ENCODE results near the gene GTPBP3. TPM values are rescaled to one million over a fixed set of nuclear protein-coding genes. Genes with fewer than 3 reads are reported as not detected.

Gene GTPBP3
- total and polyA plus RNA-seq, 2 of the 13 experiments (the other 11 are each of a cell fraction or from before 2014, with no cell fraction given) = 17.5 to 30.0 TPM

DNA sequence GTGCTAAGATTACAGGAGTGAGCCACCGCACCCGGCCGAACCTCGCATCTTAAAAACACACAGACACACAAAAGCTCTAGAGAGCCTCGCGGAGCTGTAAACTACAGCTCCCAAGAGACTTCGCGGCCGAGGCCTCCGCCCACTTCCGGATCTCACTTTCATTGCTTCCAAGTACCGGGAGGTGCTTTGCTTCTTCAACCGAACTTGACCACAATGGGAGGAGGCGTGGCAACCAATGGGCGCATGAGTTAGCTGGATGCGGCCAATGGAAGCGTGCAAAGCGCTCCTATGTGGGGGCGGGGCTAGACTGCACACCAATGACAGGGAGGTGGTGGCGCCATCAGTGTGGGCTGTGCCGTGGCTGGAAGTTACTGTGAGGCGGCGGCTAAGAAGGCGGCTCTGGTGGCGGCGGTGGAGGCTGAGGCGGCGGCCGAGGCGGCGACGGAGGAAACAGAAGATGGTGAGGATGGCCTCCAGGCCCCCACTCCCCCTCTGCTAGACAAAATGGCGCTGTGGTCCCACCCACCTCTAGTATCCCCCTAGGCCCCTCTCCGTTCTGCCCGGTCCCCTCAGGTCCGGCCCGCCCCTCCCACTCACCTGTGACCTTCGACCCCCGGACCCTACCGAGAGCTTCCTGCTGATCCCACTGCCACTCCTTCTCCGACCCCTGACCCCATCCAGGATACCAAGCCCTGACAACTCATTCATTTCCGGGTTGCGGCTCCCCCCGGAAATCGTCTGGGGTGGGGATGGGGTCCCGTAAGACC, 28.0 kb upstream of the GTPBP3 start, which contains the start of gene DDA1 (continued):
- TF ChIP-seq, protein P1, sequence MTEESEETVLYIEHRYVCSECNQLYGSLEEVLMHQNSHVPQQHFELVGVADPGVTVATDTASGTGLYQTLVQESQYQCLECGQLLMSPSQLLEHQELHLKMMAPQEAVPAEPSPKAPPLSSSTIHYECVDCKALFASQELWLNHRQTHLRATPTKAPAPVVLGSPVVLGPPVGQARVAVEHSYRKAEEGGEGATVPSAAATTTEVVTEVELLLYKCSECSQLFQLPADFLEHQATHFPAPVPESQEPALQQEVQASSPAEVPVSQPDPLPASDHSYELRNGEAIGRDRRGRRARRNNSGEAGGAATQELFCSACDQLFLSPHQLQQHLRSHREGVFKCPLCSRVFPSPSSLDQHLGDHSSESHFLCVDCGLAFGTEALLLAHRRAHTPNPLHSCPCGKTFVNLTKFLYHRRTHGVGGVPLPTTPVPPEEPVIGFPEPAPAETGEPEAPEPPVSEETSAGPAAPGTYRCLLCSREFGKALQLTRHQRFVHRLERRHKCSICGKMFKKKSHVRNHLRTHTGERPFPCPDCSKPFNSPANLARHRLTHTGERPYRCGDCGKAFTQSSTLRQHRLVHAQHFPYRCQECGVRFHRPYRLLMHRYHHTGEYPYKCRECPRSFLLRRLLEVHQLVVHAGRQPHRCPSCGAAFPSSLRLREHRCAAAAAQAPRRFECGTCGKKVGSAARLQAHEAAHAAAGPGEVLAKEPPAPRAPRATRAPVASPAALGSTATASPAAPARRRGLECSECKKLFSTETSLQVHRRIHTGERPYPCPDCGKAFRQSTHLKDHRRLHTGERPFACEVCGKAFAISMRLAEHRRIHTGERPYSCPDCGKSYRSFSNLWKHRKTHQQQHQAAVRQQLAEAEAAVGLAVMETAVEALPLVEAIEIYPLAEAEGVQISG (CRISPR knock-in tag; IDR thresholded peaks at IDR 0.05) = peak; percentile 59; the same call in 1 of the 2 replicates
- TF ChIP-seq ZNF703 (CRISPR knock-in tag; IDR thresholded peaks at IDR 0.05; ENCODE audit: borderline replicate concordance) (no peak), ZNF724P (CRISPR knock-in tag; IDR thresholded peaks at IDR 0.05; ENCODE audit: borderline replicate concordance) (no peak), CBFB (CRISPR knock-in tag; IDR thresholded peaks at IDR 0.05) (peak; percentile 33; the same call in 1 of the 2 replicates), ZNF616 (CRISPR knock-in tag; IDR thresholded peaks at IDR 0.05; ENCODE audit: low read depth) (no peak), ZBTB7B (CRISPR knock-in tag; IDR thresholded peaks at IDR 0.05) (no peak), ZNF343 (CRISPR knock-in tag; IDR thresholded peaks at IDR 0.05) (peak; percentile 27; the same call in 1 of the 2 replicates), SRSF4 (IDR thresholded peaks at IDR 0.05; ENCODE audit: low read depth, low read length, poor library complexity, severe bottlenecking) (no peak), ZKSCAN5 (CRISPR knock-in tag; IDR thresholded peaks at IDR 0.05) (no peak), HES4 (CRISPR knock-in tag; IDR thresholded peaks at IDR 0.05; ENCODE audit: borderline replicate concordance) (peak; percentile 94; the same call in 1 of the 2 replicates), THAP11 (CRISPR knock-in tag; IDR thresholded peaks at IDR 0.05) (peak; percentile 97), MAZ (IDR thresholded peaks at IDR 0.05; ENCODE audit: borderline replicate concordance, low read depth, low read length) (no peak; the same call in 1 of the 2 replicates), MAZ (CRISPR knock-in tag; IDR thresholded peaks at IDR 0.05; ENCODE audit: low read depth) (peak; percentile 62; the same call in 1 of the 2 replicates), ZMYM2 (CRISPR knock-in tag; IDR thresholded peaks at IDR 0.05) (no peak)
- TF ChIP-seq, protein P2, sequence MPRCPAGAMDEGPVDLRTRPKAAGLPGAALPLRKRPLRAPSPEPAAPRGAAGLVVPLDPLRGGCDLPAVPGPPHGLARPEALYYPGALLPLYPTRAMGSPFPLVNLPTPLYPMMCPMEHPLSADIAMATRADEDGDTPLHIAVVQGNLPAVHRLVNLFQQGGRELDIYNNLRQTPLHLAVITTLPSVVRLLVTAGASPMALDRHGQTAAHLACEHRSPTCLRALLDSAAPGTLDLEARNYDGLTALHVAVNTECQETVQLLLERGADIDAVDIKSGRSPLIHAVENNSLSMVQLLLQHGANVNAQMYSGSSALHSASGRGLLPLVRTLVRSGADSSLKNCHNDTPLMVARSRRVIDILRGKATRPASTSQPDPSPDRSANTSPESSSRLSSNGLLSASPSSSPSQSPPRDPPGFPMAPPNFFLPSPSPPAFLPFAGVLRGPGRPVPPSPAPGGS (CRISPR knock-in tag; IDR thresholded peaks at IDR 0.05) = 0 out of 2 replicates have a peak, but pooled peaks have one; percentile 28
- TF ChIP-seq, protein P3, sequence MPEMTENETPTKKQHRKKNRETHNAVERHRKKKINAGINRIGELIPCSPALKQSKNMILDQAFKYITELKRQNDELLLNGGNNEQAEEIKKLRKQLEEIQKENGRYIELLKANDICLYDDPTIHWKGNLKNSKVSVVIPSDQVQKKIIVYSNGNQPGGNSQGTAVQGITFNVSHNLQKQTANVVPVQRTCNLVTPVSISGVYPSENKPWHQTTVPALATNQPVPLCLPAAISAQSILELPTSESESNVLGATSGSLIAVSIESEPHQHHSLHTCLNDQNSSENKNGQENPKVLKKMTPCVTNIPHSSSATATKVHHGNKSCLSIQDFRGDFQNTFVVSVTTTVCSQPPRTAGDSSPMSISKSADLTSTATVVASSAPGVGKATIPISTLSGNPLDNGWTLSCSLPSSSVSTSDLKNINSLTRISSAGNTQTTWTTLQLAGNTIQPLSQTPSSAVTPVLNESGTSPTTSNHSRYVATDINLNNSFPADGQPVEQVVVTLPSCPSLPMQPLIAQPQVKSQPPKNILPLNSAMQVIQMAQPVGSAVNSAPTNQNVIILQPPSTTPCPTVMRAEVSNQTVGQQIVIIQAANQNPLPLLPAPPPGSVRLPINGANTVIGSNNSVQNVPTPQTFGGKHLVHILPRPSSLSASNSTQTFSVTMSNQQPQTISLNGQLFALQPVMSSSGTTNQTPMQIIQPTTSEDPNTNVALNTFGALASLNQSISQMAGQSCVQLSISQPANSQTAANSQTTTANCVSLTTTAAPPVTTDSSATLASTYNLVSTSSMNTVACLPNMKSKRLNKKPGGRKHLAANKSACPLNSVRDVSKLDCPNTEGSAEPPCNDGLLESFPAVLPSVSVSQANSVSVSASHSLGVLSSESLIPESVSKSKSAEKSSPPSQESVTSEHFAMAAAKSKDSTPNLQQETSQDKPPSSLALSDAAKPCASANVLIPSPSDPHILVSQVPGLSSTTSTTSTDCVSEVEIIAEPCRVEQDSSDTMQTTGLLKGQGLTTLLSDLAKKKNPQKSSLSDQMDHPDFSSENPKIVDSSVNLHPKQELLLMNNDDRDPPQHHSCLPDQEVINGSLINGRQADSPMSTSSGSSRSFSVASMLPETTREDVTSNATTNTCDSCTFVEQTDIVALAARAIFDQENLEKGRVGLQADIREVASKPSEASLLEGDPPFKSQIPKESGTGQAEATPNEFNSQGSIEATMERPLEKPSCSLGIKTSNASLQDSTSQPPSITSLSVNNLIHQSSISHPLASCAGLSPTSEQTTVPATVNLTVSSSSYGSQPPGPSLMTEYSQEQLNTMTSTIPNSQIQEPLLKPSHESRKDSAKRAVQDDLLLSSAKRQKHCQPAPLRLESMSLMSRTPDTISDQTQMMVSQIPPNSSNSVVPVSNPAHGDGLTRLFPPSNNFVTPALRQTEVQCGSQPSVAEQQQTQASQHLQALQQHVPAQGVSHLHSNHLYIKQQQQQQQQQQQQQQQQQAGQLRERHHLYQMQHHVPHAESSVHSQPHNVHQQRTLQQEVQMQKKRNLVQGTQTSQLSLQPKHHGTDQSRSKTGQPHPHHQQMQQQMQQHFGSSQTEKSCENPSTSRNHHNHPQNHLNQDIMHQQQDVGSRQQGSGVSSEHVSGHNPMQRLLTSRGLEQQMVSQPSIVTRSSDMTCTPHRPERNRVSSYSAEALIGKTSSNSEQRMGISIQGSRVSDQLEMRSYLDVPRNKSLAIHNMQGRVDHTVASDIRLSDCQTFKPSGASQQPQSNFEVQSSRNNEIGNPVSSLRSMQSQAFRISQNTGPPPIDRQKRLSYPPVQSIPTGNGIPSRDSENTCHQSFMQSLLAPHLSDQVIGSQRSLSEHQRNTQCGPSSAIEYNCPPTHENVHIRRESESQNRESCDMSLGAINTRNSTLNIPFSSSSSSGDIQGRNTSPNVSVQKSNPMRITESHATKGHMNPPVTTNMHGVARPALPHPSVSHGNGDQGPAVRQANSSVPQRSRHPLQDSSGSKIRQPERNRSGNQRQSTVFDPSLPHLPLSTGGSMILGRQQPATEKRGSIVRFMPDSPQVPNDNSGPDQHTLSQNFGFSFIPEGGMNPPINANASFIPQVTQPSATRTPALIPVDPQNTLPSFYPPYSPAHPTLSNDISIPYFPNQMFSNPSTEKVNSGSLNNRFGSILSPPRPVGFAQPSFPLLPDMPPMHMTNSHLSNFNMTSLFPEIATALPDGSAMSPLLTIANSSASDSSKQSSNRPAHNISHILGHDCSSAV (CRISPR knock-in tag; IDR thresholded peaks at IDR 0.05; ENCODE audit: borderline replicate concordance) = no peak
